Trophoblast cell (in vitro differentiated cells and primary cell): ENCODE measurements around the gene CLIC4.

Source experiments
- DNase-seq, 2 donors: peaks; one replicate each; pipeline ENCODE4 v3.0.0-alpha.2; 2016
- H2AFZ ChIP-seq: 2 replicates; pipeline ENCODE4 v1.6.1; 2013; ENCODE audit warnings: low read length, moderate library complexity, mild to moderate bottlenecking; ENCODE audit not compliant: insufficient read depth, poor library complexity
- H2AK5ac ChIP-seq: 2 replicates; pipeline ENCODE4 v1.6.1; 2013; ENCODE audit warnings: mild to moderate bottlenecking, low read length
- H2BK120ac ChIP-seq: 2 replicates; pipeline ENCODE4 v1.6.1; 2013; ENCODE audit warnings: low read length, mild to moderate bottlenecking, moderate library complexity; ENCODE audit not compliant: insufficient read depth, poor library complexity
- H2BK12ac ChIP-seq: 2 replicates; pipeline ENCODE4 v1.6.1; 2013; ENCODE audit warnings: mild to moderate bottlenecking, low read length, moderate library complexity
- H2BK5ac ChIP-seq: 2 replicates; pipeline ENCODE4 v1.6.1; 2013; ENCODE audit warnings: low read length, low read depth, moderate library complexity, mild to moderate bottlenecking; ENCODE audit not compliant: poor library complexity
- H3K14ac ChIP-seq: 2 replicates; pipeline ENCODE4 v1.6.1; 2013; ENCODE audit warnings: mild to moderate bottlenecking, low read length
- H3K18ac ChIP-seq: 2 replicates; pipeline ENCODE4 v1.6.1; 2013; ENCODE audit warnings: mild to moderate bottlenecking, low read length
- H3K23ac ChIP-seq: 2 replicates; pipeline ENCODE4 v1.6.1; 2013; ENCODE audit warnings: low read length
- H3K27ac ChIP-seq: 2 replicates; pipeline ENCODE4 v1.5.1; 2013; ENCODE audit warnings: low read depth, mild to moderate bottlenecking, inconsistent platforms, low read length, moderate library complexity
- H3K27me3 ChIP-seq: 2 replicates; pipeline ENCODE4 v1.6.1; 2013; ENCODE audit warnings: inconsistent platforms, mild to moderate bottlenecking, low read length, moderate library complexity; ENCODE audit not compliant: insufficient read depth
- H3K36me3 ChIP-seq, 2 experiments: 1 replicate in 1 of 2; 2 replicates in 1 of 2; pipeline ENCODE4 v1.6.1; 2013; ENCODE audit warnings: low read length in 2 of 2, mild to moderate bottlenecking in 2 of 2, moderate library complexity in 1 of 2; ENCODE audit not compliant: insufficient read depth in 2 of 2, control insufficient read depth in 1 of 2
- H3K4ac ChIP-seq: 2 replicates; pipeline ENCODE4 v1.6.1; 2013; ENCODE audit warnings: low read depth, mild to moderate bottlenecking, low read length, moderate library complexity
- H3K4me1 ChIP-seq, 2 experiments: 1 replicate in 1 of 2; 2 replicates in 1 of 2; pipeline ENCODE4 v1.6.1; 2013; ENCODE audit warnings: low read length in 2 of 2, mild to moderate bottlenecking in 2 of 2, moderate library complexity in 1 of 2; ENCODE audit not compliant: insufficient read depth in 2 of 2, control insufficient read depth in 1 of 2
- H3K4me2 ChIP-seq: 2 replicates; pipeline ENCODE4 v1.6.1; 2013; ENCODE audit warnings: inconsistent platforms, mild to moderate bottlenecking, low read length, moderate library complexity
- H3K4me3 ChIP-seq: 2 replicates; pipeline ENCODE4 v1.5.1; 2013; ENCODE audit warnings: mild to moderate bottlenecking, low read depth, low read length, inconsistent platforms
- H3K79me1 ChIP-seq: one replicate; pipeline ENCODE4 v1.6.1; 2013; ENCODE audit warnings: low read length
- H3K79me2 ChIP-seq: 2 replicates; pipeline ENCODE4 v1.6.1; 2013; ENCODE audit warnings: low read length, mild to moderate bottlenecking; ENCODE audit not compliant: control insufficient read depth, insufficient read depth, poor library complexity
- H3K9ac ChIP-seq: 2 replicates; pipeline ENCODE4 v1.6.1; 2013; ENCODE audit warnings: mild to moderate bottlenecking, low read length
- H3K9me3 ChIP-seq: 2 replicates; pipeline ENCODE4 v1.6.1; 2013; ENCODE audit warnings: low read depth, mild to moderate bottlenecking, control low read depth, inconsistent platforms, low read length; ENCODE audit not compliant: insufficient read depth
- H4K12ac ChIP-seq: 2 replicates; pipeline ENCODE4 v1.6.1; 2013; ENCODE audit warnings: low read depth, mild to moderate bottlenecking, low read length, moderate library complexity
- H4K8ac ChIP-seq: 2 replicates; pipeline ENCODE4 v1.6.1; 2013; ENCODE audit warnings: low read depth, mild to moderate bottlenecking, low read length, moderate library complexity
- H4K91ac ChIP-seq: one replicate; pipeline ENCODE4 v1.6.1; 2013; ENCODE audit warnings: low read depth, mild to moderate bottlenecking, low read length, moderate library complexity
- WGBS: extraction: QIAGEN DNeasy Blood & Tissue Kit; methylation state at CpG from one replicate; pipeline ENCODE4 v1.1.7; 2013; ENCODE audit warnings: missing lambda C conversion rate; ENCODE audit not compliant: insufficient read length, insufficient coverage; ENCODE audit errors: extremely low coverage; 5-methylcytosine and 5-hydroxymethylcytosine counted together

Gene CLIC4

DNA sequence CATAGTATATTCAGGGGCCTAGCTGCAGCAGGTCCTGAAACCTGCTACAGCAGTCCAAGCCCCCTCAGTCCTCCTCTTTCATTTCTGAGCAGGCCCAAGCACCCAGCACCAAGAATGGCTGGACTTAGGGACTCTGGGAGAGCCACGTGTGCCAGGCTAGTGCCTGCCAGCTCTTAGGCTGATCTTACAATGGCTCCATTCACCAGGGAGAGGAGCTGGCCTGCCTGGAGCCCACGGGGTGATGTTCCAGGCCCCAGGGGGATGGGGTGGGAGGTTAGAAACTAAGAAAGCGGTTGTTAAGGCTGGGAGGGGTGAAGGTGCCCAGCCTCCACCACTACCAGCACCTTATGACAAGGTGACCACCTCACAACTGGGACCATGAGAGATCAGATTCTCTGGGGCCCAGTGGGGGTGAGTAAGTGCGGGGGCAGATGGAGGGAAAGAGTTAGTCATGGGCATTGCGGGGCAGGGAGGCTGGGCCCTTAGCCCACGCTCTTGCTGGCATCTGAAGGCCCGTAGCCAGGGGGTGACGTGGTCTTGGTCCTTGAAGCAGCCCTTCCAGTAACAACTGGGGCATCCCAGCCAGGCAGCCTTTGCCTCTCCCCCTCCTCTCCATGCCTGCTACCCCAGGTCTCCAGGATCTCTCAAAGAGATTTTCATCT, 30.3 kb upstream of the CLIC4 start:
- no peak overlapping the region for H3K14ac ChIP-seq
- no peak overlapping the region for H3K4ac ChIP-seq
- no peak overlapping the region for H2BK5ac ChIP-seq
- H3K4me1 ChIP-seq, result peaks cover 16 to 17% of the 10 kb centered on the region in 2 experiments
- no CpG with 5 or more reads among the region's 8 CpGs for WGBS
- H3K79me2 ChIP-seq, result no peaks in the 10 kb centered on the region
- H3K9me3 ChIP-seq, result no peaks in the 10 kb centered on the region
- no peak overlapping the region for H4K12ac ChIP-seq
- no peak for DNase-seq
- H3K18ac ChIP-seq, result no peak overlapping the region
- no peak overlapping the region for H3K4me2 ChIP-seq
- no peak overlapping the region for H3K27ac ChIP-seq
- no peak overlapping the region for H3K9ac ChIP-seq
- H2AFZ ChIP-seq, result no peak overlapping the region
- H4K8ac ChIP-seq, result peak overlapping the region; percentile 49
- H3K23ac ChIP-seq, result no peak overlapping the region
- no peaks in the 10 kb centered on the region for H3K27me3 ChIP-seq
- H3K79me1 ChIP-seq, result peaks cover 14% of the 10 kb centered on the region
- H4K91ac ChIP-seq, result peak overlapping the region; percentile 20
- H2BK12ac ChIP-seq, result peak overlapping the region; percentile 11
- no peaks in the 10 kb centered on the region for H3K36me3 ChIP-seq
- H3K4me3 ChIP-seq, result no peak overlapping the region
- peak overlapping the region; percentile 35 for H2AK5ac ChIP-seq
- H2BK120ac ChIP-seq, result peak overlapping the region; percentile 14

DNA sequence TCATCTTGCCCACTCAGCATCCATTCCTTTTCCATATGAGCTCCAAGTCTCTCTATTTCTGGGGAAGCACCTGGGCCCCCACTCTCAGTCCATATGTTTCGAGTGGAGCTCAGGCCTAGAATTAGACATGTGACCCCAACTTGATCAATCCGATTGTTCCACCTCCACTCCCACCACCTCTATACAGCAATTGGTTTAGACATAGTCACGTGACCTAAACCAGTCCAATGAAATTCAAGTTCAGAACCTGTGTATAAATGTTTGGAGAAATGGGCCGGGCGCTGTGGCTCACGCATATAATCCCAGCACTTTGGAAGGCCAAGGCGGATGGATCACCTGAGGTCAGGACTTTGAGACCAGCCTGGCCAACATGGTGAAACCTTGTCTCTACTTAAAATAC, 29.6 kb upstream of the CLIC4 start:
- Histone ChIP-seq H2BK5ac (no peak overlapping the region), H4K91ac (no peak overlapping the region), H2BK120ac (no peak overlapping the region), H3K79me1 (peaks cover 18% of the 10 kb centered on the region), H3K9ac (no peak overlapping the region), H3K23ac (no peak overlapping the region), H3K79me2 (no peaks in the 10 kb centered on the region), H4K8ac (no peak overlapping the region), H3K4ac (no peak overlapping the region), H3K18ac (no peak overlapping the region), H3K4me1 (peaks cover 19 to 20% of the 10 kb centered on the region in 2 experiments), H3K27me3 (no peaks in the 10 kb centered on the region), H3K9me3 (no peaks in the 10 kb centered on the region), H2AFZ (no peak overlapping the region), H2AK5ac (no peak overlapping the region), H3K36me3 (no peaks in the 10 kb centered on the region), H3K4me2 (no peak overlapping the region), H2BK12ac (no peak overlapping the region), H3K4me3 (no peak overlapping the region), H3K14ac (no peak overlapping the region), H4K12ac (no peak overlapping the region), H3K27ac (no peak overlapping the region)
- DNase-seq, result no peak
- no CpG with 5 or more reads among the region's 7 CpGs for WGBS

DNA sequence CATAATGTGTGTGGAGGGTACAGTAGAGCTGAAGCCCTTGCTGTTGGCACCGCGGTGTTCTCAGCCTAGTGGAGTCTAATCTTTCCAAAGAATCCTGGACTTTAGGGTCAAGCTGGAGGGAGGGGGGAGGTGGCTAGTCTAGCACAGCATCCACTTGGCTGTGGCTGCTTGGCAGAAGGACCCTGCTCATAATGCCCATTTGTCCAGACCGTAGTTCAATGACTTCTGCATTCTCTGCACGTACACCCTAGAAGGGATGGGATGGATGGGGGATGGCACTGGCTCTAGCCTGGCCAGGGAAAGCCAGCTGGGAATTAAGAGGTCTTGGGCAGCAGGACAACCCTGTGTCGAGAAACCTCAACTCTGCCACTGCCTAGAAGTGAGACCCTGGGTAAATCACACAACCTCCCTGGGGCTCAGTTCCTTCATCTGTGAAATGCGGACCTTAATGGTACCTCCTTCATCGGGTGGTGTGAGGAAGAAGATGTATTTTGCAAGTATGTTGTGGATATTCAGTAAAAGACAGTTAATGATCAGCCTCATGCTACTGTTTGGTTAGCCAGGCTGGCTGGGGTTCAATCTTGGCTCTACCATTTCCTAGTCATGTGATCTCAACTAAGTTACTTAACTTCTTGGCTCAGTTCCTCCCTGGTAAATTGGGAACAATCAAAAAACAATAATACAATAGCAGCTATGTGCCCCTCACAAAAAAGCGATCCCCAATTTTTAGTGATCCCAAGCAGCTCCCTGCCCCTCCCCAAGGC, 27.2 kb upstream of the CLIC4 start:
- Histone ChIP-seq H3K9ac (no peak overlapping the region), H3K9me3 (no peaks in the 10 kb centered on the region), H3K4ac (no peak overlapping the region), H3K27ac (no peak overlapping the region), H2BK12ac (peak overlapping the region; percentile 38), H2BK5ac (no peak overlapping the region), H3K23ac (no peak overlapping the region), H2BK120ac (no peak overlapping the region), H3K14ac (peak overlapping the region; percentile 15), H4K12ac (no peak overlapping the region), H4K8ac (no peak overlapping the region), H2AK5ac (peak overlapping the region; percentile 27), H3K79me2 (no peaks in the 10 kb centered on the region), H3K27me3 (no peaks in the 10 kb centered on the region), H2AFZ (no peak overlapping the region), H3K18ac (no peak overlapping the region), H4K91ac (peak overlapping the region; percentile 31), H3K79me1 (peaks cover 16% of the 10 kb centered on the region), H3K4me2 (no peak overlapping the region), H3K36me3 (no peaks in the 10 kb centered on the region), H3K4me3 (no peak overlapping the region), H3K4me1 (peaks cover 15 to 17% of the 10 kb centered on the region in 2 experiments)
- no CpG with 5 or more reads among the region's 8 CpGs for WGBS
- no peak for DNase-seq

DNA sequence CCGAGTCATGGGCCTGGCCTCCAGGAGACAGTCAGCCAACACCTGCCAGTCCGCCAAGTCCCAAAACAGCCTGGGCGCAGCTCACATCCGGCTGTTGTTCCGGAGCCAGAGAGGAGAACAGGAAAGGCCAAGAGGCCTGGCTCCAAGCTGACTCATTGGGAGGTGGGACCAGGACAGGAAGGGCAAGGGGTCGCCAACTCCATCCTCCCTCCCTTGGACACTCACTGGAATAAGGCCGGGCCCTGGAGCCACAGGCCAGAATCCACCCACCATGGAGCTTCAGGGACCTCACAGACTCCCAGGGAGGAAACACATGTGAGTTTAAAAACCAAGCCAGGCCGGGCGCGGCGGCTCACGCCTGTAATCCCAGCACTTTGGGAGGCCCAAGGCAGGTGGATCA, 25.1 kb upstream of the CLIC4 start:
- Histone ChIP-seq H3K27ac (no peak overlapping the region), H3K4me2 (no peak overlapping the region), H3K4ac (no peak overlapping the region), H3K4me1 (peaks cover 16 to 19% of the 10 kb centered on the region in 2 experiments), H4K91ac (peak overlapping the region; percentile 82), H3K14ac (peak overlapping the region; percentile 84), H3K9ac (no peak overlapping the region), H3K9me3 (no peaks in the 10 kb centered on the region), H4K12ac (no peak overlapping the region), H3K4me3 (no peak overlapping the region), H2BK5ac (peak overlapping the region; percentile 75), H2BK120ac (peak overlapping the region; percentile 87), H3K36me3 (no peaks in the 10 kb centered on the region), H3K27me3 (no peaks in the 10 kb centered on the region), H3K79me2 (no peaks in the 10 kb centered on the region), H3K23ac (no peak overlapping the region), H3K79me1 (peaks cover 20% of the 10 kb centered on the region), H2AK5ac (peak overlapping the region; percentile 85), H2AFZ (peak overlapping the region; percentile 45), H3K18ac (peak overlapping the region; percentile 68), H2BK12ac (peak overlapping the region; percentile 98), H4K8ac (peak overlapping the region; percentile 51)
- no CpG with 5 or more reads among the region's 12 CpGs for WGBS
- DNase-seq, result no peak
